Measurements from ENCODE around the gene CXCR5.

Gene CXCR5

GRCh38 chr11:118921121-118921928, 37.6 kb downstream of the CXCR5 start:
- no peak overlapping the region for H3K4me3 ChIP-seq (ENCODE audit: low read length)
- no peaks in the 10 kb centered on the region for H3K36me3 ChIP-seq (ENCODE audit: control insufficient read depth, insufficient read depth, low read length)
- H3K27me3 ChIP-seq (ENCODE audit: control insufficient read depth, insufficient read depth, low read length), result no peaks in the 10 kb centered on the region
- no peaks in the 10 kb centered on the region for H3K9me3 ChIP-seq (ENCODE audit: control insufficient read depth, low read length)
- peaks cover 77% of the 10 kb centered on the region for H3K4me1 ChIP-seq (ENCODE audit: control insufficient read depth, insufficient read depth, low read length)
- peak overlapping the region; percentile 91 for H3K9ac ChIP-seq (ENCODE audit: low read length)

DNA sequence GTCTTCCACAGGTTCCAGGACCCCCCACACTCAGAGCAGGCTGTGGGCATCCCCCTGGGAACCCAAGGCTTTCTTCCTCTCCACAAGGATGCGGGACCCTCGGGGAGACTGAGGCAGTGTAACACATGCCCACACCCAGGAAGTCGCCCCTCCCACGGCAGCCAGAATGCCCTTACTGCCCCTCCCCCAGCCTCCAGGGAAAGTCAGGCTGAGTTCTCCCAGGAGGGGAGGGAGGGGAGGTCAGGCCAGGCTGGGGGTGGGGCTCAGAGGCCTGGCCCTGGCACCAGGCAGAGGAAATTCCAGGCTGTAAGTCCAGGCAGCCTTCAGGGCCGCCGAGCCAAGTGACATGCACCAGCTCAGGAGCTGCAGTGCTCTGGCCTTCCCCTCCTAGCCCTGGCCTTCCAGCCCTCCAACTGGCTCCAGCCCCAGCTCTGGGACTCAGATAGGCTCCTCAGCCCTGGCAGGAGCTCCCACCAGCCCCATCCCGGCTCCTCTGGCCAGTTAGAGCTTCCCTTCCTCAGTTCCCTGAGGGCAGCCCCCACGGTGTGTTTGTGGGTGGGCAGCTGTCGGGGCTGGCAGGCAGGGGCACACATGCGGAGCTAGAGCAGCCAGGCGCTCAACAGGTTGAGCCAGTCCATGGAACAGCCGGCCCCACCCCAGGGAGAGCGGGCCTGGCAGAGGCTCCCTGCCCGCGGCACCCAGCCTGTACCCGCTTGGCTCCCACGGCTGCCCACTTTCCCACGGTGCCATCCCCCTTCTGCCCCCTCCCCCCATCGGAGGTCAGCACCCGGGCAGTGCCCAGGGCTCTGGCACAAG, 38.4 kb downstream of the CXCR5 start:
- Histone ChIP-seq H3K27me3 (ENCODE audit: control insufficient read depth, insufficient read depth, low read length) (no peaks in the 10 kb centered on the region), H3K9me3 (ENCODE audit: control insufficient read depth, low read length) (no peaks in the 10 kb centered on the region), H3K9ac (ENCODE audit: low read length) (peak overlapping the region; percentile 91), H3K4me3 (ENCODE audit: low read length) (peak overlapping the region; percentile 74), H3K36me3 (ENCODE audit: control insufficient read depth, insufficient read depth, low read length) (no peaks in the 10 kb centered on the region), H3K4me1 (ENCODE audit: control insufficient read depth, insufficient read depth, low read length) (peaks cover 75% of the 10 kb centered on the region)

- Histone ChIP-seq H3K36me3 (ENCODE audit: control insufficient read depth, insufficient read depth, low read length) (no peaks in the 10 kb centered on the region), H3K9me3 (ENCODE audit: control insufficient read depth, low read length) (no peaks in the 10 kb centered on the region), H3K4me1 (ENCODE audit: control insufficient read depth, insufficient read depth, low read length) (peaks cover 75% of the 10 kb centered on the region), H3K27me3 (ENCODE audit: control insufficient read depth, insufficient read depth, low read length) (no peaks in the 10 kb centered on the region), H3K4me3 (ENCODE audit: low read length) (peak overlapping the region; percentile 74), H3K9ac (ENCODE audit: low read length) (peak overlapping the region; percentile 91)
Measured at GRCh38 chr11:118922745-118923627, 39.3 kb downstream of the CXCR5 start.

DNA sequence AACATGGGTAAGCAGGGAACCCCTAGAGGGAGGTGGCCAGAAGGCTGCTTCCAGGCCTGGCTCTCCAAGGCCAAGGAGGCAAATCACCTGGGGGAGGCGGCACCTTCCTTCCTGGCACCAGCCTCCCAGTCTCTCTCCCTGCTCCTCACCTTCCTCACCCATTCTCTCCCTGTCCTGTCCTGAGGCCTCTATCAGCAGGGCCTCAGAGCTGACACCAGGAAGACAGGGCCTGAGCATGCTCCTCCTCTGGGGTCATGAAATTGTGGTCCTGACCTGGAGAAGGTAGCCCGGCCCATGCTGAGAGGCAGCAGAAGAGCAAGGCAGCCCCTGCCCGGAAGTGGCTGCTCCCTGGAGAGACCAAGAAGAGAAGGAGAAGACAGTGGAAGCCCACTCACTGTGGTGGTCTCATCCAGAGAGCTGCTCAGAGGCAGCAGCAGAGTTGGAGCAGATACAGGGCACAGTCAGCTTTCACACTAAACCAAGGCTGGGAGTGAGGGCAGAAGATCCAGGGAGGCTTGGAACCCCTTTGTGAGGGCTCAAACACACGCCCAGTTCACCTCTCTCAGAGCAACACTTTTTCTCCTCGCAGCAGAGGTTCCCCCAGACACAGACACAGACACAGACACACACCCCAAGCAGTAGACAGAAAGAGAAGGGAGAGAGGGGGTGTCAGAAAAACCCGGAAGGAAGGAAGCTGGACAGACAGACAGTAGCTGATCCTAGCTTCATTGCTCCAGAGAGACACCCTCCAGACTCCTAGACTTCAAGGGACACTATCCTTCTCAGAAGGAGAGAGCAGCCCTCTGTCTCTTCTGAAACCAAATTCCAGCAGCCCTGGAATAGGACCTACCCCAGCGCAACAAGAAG, 40.3 kb downstream of the CXCR5 start:
- Histone ChIP-seq H3K9me3 (ENCODE audit: control insufficient read depth, low read length) (no peaks in the 10 kb centered on the region), H3K27me3 (ENCODE audit: control insufficient read depth, insufficient read depth, low read length) (no peaks in the 10 kb centered on the region), H3K9ac (ENCODE audit: low read length) (peak overlapping the region; percentile 91), H3K36me3 (ENCODE audit: control insufficient read depth, insufficient read depth, low read length) (no peaks in the 10 kb centered on the region), H3K4me1 (ENCODE audit: control insufficient read depth, insufficient read depth, low read length) (peaks cover 66% of the 10 kb centered on the region), H3K4me3 (ENCODE audit: low read length) (peak overlapping the region; percentile 74)

- Histone ChIP-seq H3K27me3 (ENCODE audit: control insufficient read depth, insufficient read depth, low read length) (no peaks in the 10 kb centered on the region), H3K9me3 (ENCODE audit: control insufficient read depth, low read length) (no peaks in the 10 kb centered on the region), H3K36me3 (ENCODE audit: control insufficient read depth, insufficient read depth, low read length) (no peaks in the 10 kb centered on the region), H3K4me3 (ENCODE audit: low read length) (peak overlapping the region; percentile 74), H3K9ac (ENCODE audit: low read length) (peak overlapping the region; percentile 91), H3K4me1 (ENCODE audit: control insufficient read depth, insufficient read depth, low read length) (peaks cover 58% of the 10 kb centered on the region)
Measured at GRCh38 chr11:118924591-118925585, 41.2 kb downstream of the CXCR5 start.

DNA sequence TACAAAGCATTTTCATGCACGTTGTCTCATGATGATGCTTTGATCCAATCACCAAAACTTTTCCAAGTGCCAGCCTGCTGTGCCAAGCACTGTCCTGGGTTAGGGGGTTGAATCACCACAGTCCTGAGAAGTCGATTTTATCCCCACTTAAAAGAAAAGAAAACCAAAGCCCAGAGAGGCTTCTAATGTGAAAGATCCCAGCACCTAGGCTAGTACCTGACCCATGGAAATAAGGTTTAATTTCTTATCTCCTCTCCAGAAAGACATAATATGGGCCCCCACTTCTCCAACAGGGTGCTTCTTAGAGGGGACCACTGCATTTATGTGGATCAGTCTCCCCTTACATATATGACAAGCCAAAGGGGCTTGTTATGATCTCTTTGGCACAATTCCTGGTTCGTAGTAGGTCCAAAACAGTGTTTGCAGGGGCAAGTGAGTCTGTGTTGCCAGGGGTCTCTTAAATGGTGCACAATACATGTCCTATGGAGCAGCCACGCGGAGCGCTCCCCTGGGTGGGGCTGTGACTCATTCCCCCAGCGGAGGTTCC, 43.9 kb downstream of the CXCR5 start:
- Histone ChIP-seq H3K27me3 (ENCODE audit: control insufficient read depth, insufficient read depth, low read length) (no peaks in the 10 kb centered on the region), H3K9ac (ENCODE audit: low read length) (peak overlapping the region; percentile 93), H3K4me3 (ENCODE audit: low read length) (peak overlapping the region; percentile 77), H3K36me3 (ENCODE audit: control insufficient read depth, insufficient read depth, low read length) (no peaks in the 10 kb centered on the region), H3K9me3 (ENCODE audit: control insufficient read depth, low read length) (no peaks in the 10 kb centered on the region), H3K4me1 (ENCODE audit: control insufficient read depth, insufficient read depth, low read length) (peaks cover 44% of the 10 kb centered on the region)

GRCh38 chr11:118928101-118928869, 44.6 kb downstream of the CXCR5 start:
- Histone ChIP-seq H3K36me3 (ENCODE audit: control insufficient read depth, insufficient read depth, low read length) (no peaks in the 10 kb centered on the region), H3K4me3 (ENCODE audit: low read length) (peak overlapping the region; percentile 77), H3K27me3 (ENCODE audit: control insufficient read depth, insufficient read depth, low read length) (no peaks in the 10 kb centered on the region), H3K9me3 (ENCODE audit: control insufficient read depth, low read length) (no peaks in the 10 kb centered on the region), H3K9ac (ENCODE audit: low read length) (peak overlapping the region; percentile 93), H3K4me1 (ENCODE audit: control insufficient read depth, insufficient read depth, low read length) (peaks cover 44% of the 10 kb centered on the region)

DNA sequence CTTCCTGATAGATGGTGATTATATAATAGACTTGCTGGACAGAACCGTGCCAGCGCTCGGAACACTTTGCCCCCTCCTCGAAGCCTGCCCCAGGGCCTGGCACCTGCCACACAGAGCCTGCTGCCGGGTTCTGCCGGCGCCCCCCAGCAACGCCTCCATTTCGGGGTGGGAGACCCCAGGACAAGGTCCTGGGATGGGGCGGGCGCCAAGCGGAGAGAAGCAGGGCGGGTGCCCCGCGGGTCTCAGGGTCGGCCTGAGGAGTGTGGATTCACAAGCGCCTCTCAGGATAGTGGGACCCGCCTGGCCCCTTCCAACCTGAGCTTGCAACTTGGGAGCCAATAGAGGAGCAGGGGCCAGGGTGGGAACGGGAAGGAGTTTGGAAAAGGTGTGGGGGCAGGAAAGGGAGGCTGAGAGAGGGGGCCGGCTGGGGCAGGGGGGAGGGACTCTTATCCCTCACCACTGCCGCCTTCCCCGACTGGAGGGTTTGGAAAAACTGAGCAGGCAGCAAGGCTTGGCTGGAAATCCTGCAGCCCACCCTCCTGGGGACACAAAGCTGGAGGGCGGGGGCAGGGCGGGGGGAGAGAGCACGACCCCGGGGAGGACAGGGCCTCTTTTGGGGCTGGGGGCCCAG, 45.3 kb downstream of the CXCR5 start:
- peak overlapping the region; percentile 77 for H3K4me3 ChIP-seq (ENCODE audit: low read length)
- no peaks in the 10 kb centered on the region for H3K9me3 ChIP-seq (ENCODE audit: control insufficient read depth, low read length)
- H3K36me3 ChIP-seq (ENCODE audit: control insufficient read depth, insufficient read depth, low read length), result no peaks in the 10 kb centered on the region
- peaks cover 44% of the 10 kb centered on the region for H3K4me1 ChIP-seq (ENCODE audit: control insufficient read depth, insufficient read depth, low read length)
- H3K9ac ChIP-seq (ENCODE audit: low read length), result peak overlapping the region; percentile 93
- no peaks in the 10 kb centered on the region for H3K27me3 ChIP-seq (ENCODE audit: control insufficient read depth, insufficient read depth, low read length)

- Histone ChIP-seq H3K4me1 (ENCODE audit: control insufficient read depth, insufficient read depth, low read length) (peaks cover 44% of the 10 kb centered on the region), H3K9ac (ENCODE audit: low read length) (peak overlapping the region; percentile 93), H3K36me3 (ENCODE audit: control insufficient read depth, insufficient read depth, low read length) (no peaks in the 10 kb centered on the region), H3K27me3 (ENCODE audit: control insufficient read depth, insufficient read depth, low read length) (no peaks in the 10 kb centered on the region), H3K4me3 (ENCODE audit: low read length) (peak overlapping the region; percentile 57), H3K9me3 (ENCODE audit: control insufficient read depth, low read length) (no peaks in the 10 kb centered on the region)
Measured at GRCh38 chr11:118929501-118930093, 45.9 kb downstream of the CXCR5 start.
